Keratinocyte (primary cell): Measurements from ENCODE around the gene C16orf54. TPM values are rescaled to one million over a fixed set of nuclear protein-coding genes. Genes with fewer than 3 reads are reported as not detected.
"Not testable (repeated sequence)": the region's sequence is repeated elsewhere in the genome, so short reads cannot be mapped to it uniquely, and the experiment has no call there.

Source experiments
- DNase-seq: peaks from one replicate; pipeline ENCODE4 v3.0.0-alpha.2; 2011; ENCODE audit warnings: low read depth, missing footprints, low spot score
- FAIRE-seq: peaks from 2 replicates; lab custom pipeline; 2011; peaks lifted over from hg19 to GRCh38; lab: Jason Lieb, UNC
- H2AFZ ChIP-seq: 2 replicates; pipeline ENCODE4 v1.6.0; 2012; ENCODE audit warnings: low read length, control low read depth, inconsistent platforms; ENCODE audit not compliant: control insufficient read depth
- H3K27ac ChIP-seq: 2 replicates; pipeline ENCODE4 v1.5.1; 2011; ENCODE audit warnings: low read length; ENCODE audit not compliant: control insufficient read depth, insufficient read depth
- H3K27me3 ChIP-seq: 3 replicates; pipeline ENCODE4 v1.6.0; 2011; ENCODE audit warnings: low read length; ENCODE audit not compliant: control insufficient read depth, insufficient read depth; ENCODE audit errors: extremely low read depth
- H3K36me3 ChIP-seq, 2 experiments: 2 replicates in 1 of 2; 3 replicates in 1 of 2; pipeline ENCODE4 v1.5.1; 2011; ENCODE audit warnings: low read length in 2 of 2, mild to moderate bottlenecking in 1 of 2; ENCODE audit not compliant: control insufficient read depth in 2 of 2, insufficient read depth in 2 of 2; ENCODE audit errors: extremely low read depth in 1 of 2
- H3K4me1 ChIP-seq: 3 replicates; pipeline ENCODE4 v1.5.1; 2011; ENCODE audit warnings: low read length; ENCODE audit not compliant: control insufficient read depth, insufficient read depth; ENCODE audit errors: extremely low read depth
- H3K4me2 ChIP-seq: 3 replicates; pipeline ENCODE4 v1.6.0; 2011; ENCODE audit warnings: low read depth, low read length; ENCODE audit not compliant: control insufficient read depth, insufficient read depth; ENCODE audit errors: extremely low read depth
- H3K4me3 ChIP-seq, 3 experiments: fragments of 200-600 bp in 1 of 3; sonication (generic) in 1 of 3; 2 replicates in 2 of 3; 3 replicates in 1 of 3; pipeline ENCODE4 v1.5.1; 2011 to 2016; ENCODE audit warnings: low read length in 3 of 3, mild to moderate bottlenecking in 3 of 3, control low read depth in 2 of 3, inconsistent platforms in 1 of 3, low read depth in 1 of 3, mixed read lengths in 1 of 3, mixed run types in 1 of 3, moderate library complexity in 1 of 3; ENCODE audit not compliant: control insufficient read depth in 2 of 3, insufficient read depth in 2 of 3; ENCODE audit errors: extremely low read depth in 1 of 3
- H3K79me2 ChIP-seq: 2 replicates; pipeline ENCODE4 v1.6.0; 2012; ENCODE audit warnings: low read length; ENCODE audit not compliant: control insufficient read depth, insufficient read depth
- H3K9ac ChIP-seq: 3 replicates; pipeline ENCODE4 v1.6.0; 2011; ENCODE audit warnings: low read length; ENCODE audit not compliant: control insufficient read depth, insufficient read depth; ENCODE audit errors: extremely low read depth
- H3K9me1 ChIP-seq: 3 replicates; pipeline ENCODE4 v1.6.0; 2011; ENCODE audit warnings: low read length; ENCODE audit not compliant: control insufficient read depth, insufficient read depth; ENCODE audit errors: extremely low read depth
- H3K9me3 ChIP-seq: 2 replicates; pipeline ENCODE4 v1.5.1; 2012; ENCODE audit warnings: low read depth, low read length; ENCODE audit not compliant: control insufficient read depth
- H4K20me1 ChIP-seq: 3 replicates; pipeline ENCODE4 v1.6.0; 2011; ENCODE audit warnings: low read length; ENCODE audit not compliant: control insufficient read depth, insufficient read depth; ENCODE audit errors: extremely low read depth
- CTCF ChIP-seq, 3 experiments: IDR thresholded peaks in 1 of 3; conservative IDR thresholded peaks in 1 of 3; optimal IDR thresholded peaks in 1 of 3; 2 replicates in 2 of 3; 3 replicates in 1 of 3; pipeline versions ENCODE3 to v1.5.1; 2011; ENCODE audit warnings: low read length in 3 of 3, mild to moderate bottlenecking in 3 of 3, moderate library complexity in 2 of 3, control low read depth in 1 of 3, inconsistent platforms in 1 of 3; ENCODE audit not compliant: insufficient read depth in 2 of 3; ENCODE audit errors: extremely low read depth in 1 of 3
- EZH2 ChIP-seq: IDR thresholded peaks from one replicate; pipeline ENCODE4 v1.6.1; 2012; ENCODE audit warnings: inconsistent platforms, mild to moderate bottlenecking, low read length, moderate library complexity
- dilution Hi-C: fragments of 300-500 bp; cut with MboI; formaldehyde crosslinking; loops from one replicate; pipeline ENCODE4 v1.7.0; 2020; ENCODE audit warnings: low sequenced_read_pairs; ENCODE audit not compliant: extremely low pct_ligation_motif_present
- polyA plus RNA-seq, 5 experiments: library from polyadenylated mRNA; depleted of rRNA in 3 of 5; stranded (reverse) in 3 of 5; stranded (forward) in 1 of 5; unstranded in 1 of 5; fragments of >200 nt; gene quantifications; 1 replicate in 1 of 5; 2 replicates in 3 of 5; 3 replicates in 1 of 5; pipeline versions ENCODE4 v1.2.1 to v1.2.3, GENCODE V29; 2011 to 2012; ENCODE audit warnings: missing spikeins in 2 of 5, low read depth in 1 of 5, low replicate concordance in 1 of 5

C16orf54 gene
- polyA plus RNA-seq, 1 donor (not counting 4 experiments of a cell fraction or from before 2014, with no cell fraction given): not detected

- TF ChIP-seq CTCF (optimal IDR thresholded peaks at IDR 0.05 in 1 of 3, IDR thresholded peaks at IDR 0.05 in 1 of 3, conservative IDR thresholded peaks at IDR 0.05 in 1 of 3; ENCODE audit: extremely low read depth in 1 of 3, insufficient read depth in 2 of 3, low read length in 3 of 3): peak; percentile 20 to 58 (median 44)
- dilution Hi-C loops, H3K4me3 ChIP-seq, DNase-seq, H3K79me2 ChIP-seq, H3K9me3 ChIP-seq, H3K27me3 ChIP-seq, H3K9me1 ChIP-seq, H4K20me1 ChIP-seq, H3K9ac ChIP-seq, H3K36me3 ChIP-seq, H3K27ac ChIP-seq, H2AFZ ChIP-seq, FAIRE-seq, H3K4me1 ChIP-seq, H3K4me2 ChIP-seq: not testable (repeated sequence)
Measured at GRCh38 chr16:29721167-29721879, 24.5 kb downstream of the C16orf54 start.

- Histone ChIP-seq H3K36me3 (no peaks in the 10 kb centered on the region), H3K4me2 (no peak overlapping the region), H2AFZ (no peak overlapping the region), H3K4me3 (no peak overlapping the region), H3K27ac (no peak overlapping the region), H3K27me3 (no peaks in the 10 kb centered on the region), H3K9me1 (no peaks in the 10 kb centered on the region), H3K4me1 (peaks cover 4% of the 10 kb centered on the region), H3K9ac (no peak overlapping the region), H3K79me2 (no peaks in the 10 kb centered on the region), H4K20me1 (no peaks in the 10 kb centered on the region), H3K9me3 (no peaks in the 10 kb centered on the region)
- dilution Hi-C loops: no loop called here
- TF ChIP-seq CTCF (optimal IDR thresholded peaks at IDR 0.05 in 1 of 3, IDR thresholded peaks at IDR 0.05 in 1 of 3, conservative IDR thresholded peaks at IDR 0.05 in 1 of 3; ENCODE audit: extremely low read depth in 1 of 3, insufficient read depth in 2 of 3, low read length in 3 of 3) (no peak), EZH2 (no peak)
- FAIRE-seq: no peak
- no peak for DNase-seq
Measured at GRCh38 chr16:29720703-29721102, 25.1 kb downstream of the C16orf54 start.
